Astrocyte (in vitro differentiated cells and primary cell): Measurements from ENCODE around the gene TMEM92. TPM values are rescaled to one million over a fixed set of nuclear protein-coding genes. Genes with fewer than 3 reads are reported as not detected.

Experiments
- DNase-seq: peaks from one replicate; pipeline ENCODE4 v3.0.0-alpha.2; 2010; ENCODE audit warnings: low read depth
- FAIRE-seq: peaks from 2 replicates; lab custom pipeline; 2011; peaks lifted over from hg19 to GRCh38; lab: Jason Lieb, UNC
- H2AFZ ChIP-seq: 2 replicates; pipeline ENCODE4 v1.6.0; 2012; ENCODE audit warnings: low read depth, low read length, inconsistent platforms
- H3K27ac ChIP-seq: 2 replicates; pipeline ENCODE4 v1.5.1; 2011; ENCODE audit warnings: low read depth, low read length, inconsistent platforms
- H3K27me3 ChIP-seq: 2 replicates; pipeline ENCODE4 v1.6.0; 2011; ENCODE audit warnings: low read length, inconsistent platforms; ENCODE audit not compliant: insufficient read depth
- H3K36me3 ChIP-seq: 2 replicates; pipeline ENCODE4 v1.5.1; 2011; ENCODE audit warnings: low read length, inconsistent platforms; ENCODE audit not compliant: insufficient read depth
- H3K4me1 ChIP-seq: 2 replicates; pipeline ENCODE4 v1.5.1; 2011; ENCODE audit warnings: low read length, inconsistent platforms; ENCODE audit not compliant: insufficient read depth
- H3K4me2 ChIP-seq: 2 replicates; pipeline ENCODE4 v1.6.0; 2012; ENCODE audit warnings: low read length, inconsistent platforms
- H3K4me3 ChIP-seq: 2 replicates; pipeline ENCODE4 v1.5.1; 2011; ENCODE audit warnings: low read depth, mild to moderate bottlenecking, low read length, inconsistent platforms; ENCODE audit not compliant: insufficient read depth
- H3K79me2 ChIP-seq: 2 replicates; pipeline ENCODE4 v1.6.0; 2012; ENCODE audit warnings: mild to moderate bottlenecking, low read length, inconsistent platforms; ENCODE audit not compliant: insufficient read depth
- H3K9ac ChIP-seq: 2 replicates; pipeline ENCODE4 v1.6.0; 2012; ENCODE audit warnings: mild to moderate bottlenecking, low read length, inconsistent platforms
- H3K9me3 ChIP-seq: 2 replicates; pipeline ENCODE4 v1.5.1; 2012; ENCODE audit warnings: low read depth, mild to moderate bottlenecking, low read length, inconsistent platforms; ENCODE audit not compliant: insufficient read depth
- H4K20me1 ChIP-seq: 2 replicates; pipeline ENCODE4 v1.6.0; 2012; ENCODE audit warnings: low read length, inconsistent platforms; ENCODE audit not compliant: insufficient read depth
- H3K27ac Mint-ChIP-seq: one replicate; pipeline ENCODE4 v1.8.0; 2021; ENCODE audit warnings: mild to moderate bottlenecking, mixed read lengths; ENCODE audit not compliant: unreplicated experiment
- H3K27me3 Mint-ChIP-seq: one replicate; pipeline ENCODE4 v1.8.0; 2021; ENCODE audit warnings: low read depth, mixed read lengths; ENCODE audit not compliant: unreplicated experiment
- H3K36me3 Mint-ChIP-seq: one replicate; pipeline ENCODE4 v1.8.0; 2021; ENCODE audit warnings: low read depth, mixed read lengths; ENCODE audit not compliant: unreplicated experiment
- H3K4me1 Mint-ChIP-seq: one replicate; pipeline ENCODE4 v1.8.0; 2021; ENCODE audit warnings: low read depth, mixed read lengths; ENCODE audit not compliant: unreplicated experiment
- H3K4me3 Mint-ChIP-seq: one replicate; pipeline ENCODE4 v1.8.0; 2021; ENCODE audit warnings: mild to moderate bottlenecking, moderate library complexity, mixed read lengths; ENCODE audit not compliant: unreplicated experiment
- H3K9me3 Mint-ChIP-seq: one replicate; pipeline ENCODE4 v1.8.0; 2021; ENCODE audit warnings: mild to moderate bottlenecking, mixed read lengths; ENCODE audit not compliant: unreplicated experiment
- CTCF ChIP-seq: IDR thresholded peaks from 2 replicates; pipeline ENCODE4 v1.5.1; 2011; ENCODE audit warnings: low read depth, mild to moderate bottlenecking, inconsistent platforms, low read length, moderate library complexity; ENCODE audit not compliant: insufficient read depth
- EZH2 ChIP-seq: IDR thresholded peaks from 2 replicates; pipeline ENCODE4 v1.6.1; 2012; ENCODE audit warnings: mild to moderate bottlenecking, low read length, inconsistent platforms; ENCODE audit not compliant: insufficient read depth
- total RNA-seq: library from RNA; stranded (reverse); gene quantifications from 2 replicates; pipeline ENCODE4 v1.2.1, GENCODE V29; 2021

The TMEM92 gene
- total RNA-seq, 1 donor from 2014 or later = 18.3 TPM

DNA sequence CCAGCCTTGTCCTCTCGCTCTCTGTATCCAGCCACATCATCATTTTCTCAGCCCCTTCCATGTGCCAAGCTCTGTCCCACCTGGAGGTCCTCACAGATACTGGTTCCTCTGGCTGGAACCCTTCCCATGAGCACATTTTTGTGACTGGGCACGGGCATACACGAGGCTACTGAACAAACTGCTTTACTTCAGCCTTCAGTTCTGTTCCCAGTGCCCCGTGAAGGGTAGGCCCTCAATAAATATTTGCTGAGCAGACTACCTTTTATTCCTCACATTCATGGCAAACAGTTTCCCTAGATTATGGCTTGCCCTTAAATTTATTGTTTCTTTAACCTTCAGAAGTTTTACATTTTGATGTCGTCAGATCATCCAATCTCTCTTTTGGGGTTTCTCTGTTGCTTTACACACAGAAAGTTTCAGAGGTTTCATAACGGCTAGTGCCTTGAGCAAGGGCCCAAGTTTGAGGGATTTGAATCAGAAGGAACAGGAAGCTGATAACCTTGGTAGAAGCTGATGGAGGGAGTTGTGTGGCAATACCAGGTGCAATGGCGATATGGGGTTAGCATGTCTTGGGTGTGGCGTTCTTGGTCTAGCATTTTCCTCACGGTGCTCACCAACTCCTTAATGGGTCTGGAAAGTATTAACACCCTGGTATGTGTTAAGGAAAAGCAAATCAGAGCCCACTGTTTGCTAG is 27.8 kb downstream of the TMEM92 start:
- H3K9me3 Mint-ChIP-seq = peaks cover 3% of the 10 kb centered on the region
- peaks cover 23% of the 10 kb centered on the region for H3K4me1 Mint-ChIP-seq

DNA sequence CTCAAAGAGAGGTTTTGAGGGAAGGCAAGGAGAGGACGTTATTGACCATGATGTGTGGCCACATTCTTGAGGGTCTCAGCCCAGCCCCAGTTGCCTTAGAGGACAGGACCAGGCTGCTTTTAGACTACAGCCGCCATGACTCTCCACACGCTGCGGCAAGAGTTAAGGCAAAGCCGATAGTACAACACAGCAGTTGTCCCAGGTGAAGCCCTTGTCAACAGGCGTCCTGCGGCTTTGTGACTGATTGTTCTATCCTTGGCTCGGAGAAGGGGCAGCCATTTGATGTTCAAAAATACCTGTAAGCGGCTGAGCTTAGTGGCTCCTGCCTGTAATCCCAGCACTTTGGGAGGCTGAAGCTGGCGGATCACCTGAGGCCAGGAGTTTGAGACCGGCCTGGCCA is 28.8 kb downstream of the TMEM92 start:
- FAIRE-seq (no peak), DNase-seq (no peak)
- H3K27me3 Mint-ChIP-seq = peaks cover 7% of the 10 kb centered on the region
- TF ChIP-seq CTCF = no peak
- no peak for TF ChIP-seq EZH2
- Histone ChIP-seq H3K9me3 (no peaks in the 10 kb centered on the region), H4K20me1 (no peaks in the 10 kb centered on the region), H3K9ac (no peak overlapping the region), H3K36me3 (no peaks in the 10 kb centered on the region), H3K79me2 (no peaks in the 10 kb centered on the region), H2AFZ (no peak overlapping the region), H3K4me1 (peaks cover 12% of the 10 kb centered on the region), H3K27ac (no peak overlapping the region), H3K27me3 (peaks cover 3% of the 10 kb centered on the region), H3K4me2 (no peak overlapping the region), H3K4me3 (no peak overlapping the region)
- peaks cover 3% of the 10 kb centered on the region for H3K9me3 Mint-ChIP-seq
- peaks cover 23% of the 10 kb centered on the region for H3K4me1 Mint-ChIP-seq
- no peak overlapping the region for H3K27ac Mint-ChIP-seq
- H3K4me3 Mint-ChIP-seq = no peak overlapping the region
- H3K36me3 Mint-ChIP-seq = no peaks in the 10 kb centered on the region

More for the DNA sequence above, 27.8 kb downstream of the TMEM92 start:
- no peaks in the 10 kb centered on the region for H3K36me3 ChIP-seq
- H3K27me3 ChIP-seq = peaks cover 3% of the 10 kb centered on the region
- H3K4me3 ChIP-seq = no peak overlapping the region
- Mint-ChIP-seq H3K27ac (no peak overlapping the region), H3K27me3 (peaks cover 7% of the 10 kb centered on the region), H3K36me3 (no peaks in the 10 kb centered on the region), H3K4me3 (no peak overlapping the region)
- no peak overlapping the region for H3K9ac ChIP-seq
- H3K4me2 ChIP-seq = no peak overlapping the region
- peaks cover 12% of the 10 kb centered on the region for H3K4me1 ChIP-seq
- TF ChIP-seq EZH2 = no peak
- no peak for TF ChIP-seq CTCF
- no peaks in the 10 kb centered on the region for H3K9me3 ChIP-seq
- H3K79me2 ChIP-seq = no peaks in the 10 kb centered on the region
- H2AFZ ChIP-seq = no peak overlapping the region
- DNase-seq = no peak
- no peaks in the 10 kb centered on the region for H4K20me1 ChIP-seq
- no peak for FAIRE-seq
- H3K27ac ChIP-seq = no peak overlapping the region

DNA sequence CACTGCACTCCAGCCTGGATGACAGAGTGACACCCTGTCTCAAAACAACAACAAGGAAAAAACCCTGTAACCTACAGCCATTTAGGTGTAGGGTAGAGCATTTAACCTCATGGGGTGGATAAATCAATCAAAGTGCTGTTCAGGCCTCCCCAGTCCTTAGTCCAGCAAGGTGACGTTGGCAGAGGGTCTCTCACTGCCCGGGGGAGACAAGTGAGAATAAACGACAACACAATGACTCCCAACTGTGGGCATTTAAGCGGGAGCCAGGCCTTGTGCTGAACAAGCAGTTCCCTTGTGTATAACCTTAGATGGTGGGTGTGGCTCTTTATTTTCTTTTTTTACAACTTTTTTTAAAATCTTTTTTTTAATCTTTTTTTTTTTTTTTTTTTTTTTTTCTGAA is 29.3 kb downstream of the TMEM92 start:
- Histone ChIP-seq H4K20me1 (no peaks in the 10 kb centered on the region), H3K4me2 (no peak overlapping the region), H3K27ac (no peak overlapping the region), H3K36me3 (no peaks in the 10 kb centered on the region), H3K79me2 (no peaks in the 10 kb centered on the region), H2AFZ (no peak overlapping the region), H3K9ac (no peak overlapping the region), H3K27me3 (peaks cover 3% of the 10 kb centered on the region), H3K4me3 (no peak overlapping the region), H3K4me1 (peaks cover 12% of the 10 kb centered on the region), H3K9me3 (no peaks in the 10 kb centered on the region)
- Mint-ChIP-seq H3K27me3 (peaks cover 10% of the 10 kb centered on the region), H3K4me1 (peaks cover 23% of the 10 kb centered on the region), H3K27ac (no peak overlapping the region), H3K36me3 (no peaks in the 10 kb centered on the region), H3K4me3 (no peak overlapping the region), H3K9me3 (peaks cover 3% of the 10 kb centered on the region)
- TF ChIP-seq CTCF = no peak
- TF ChIP-seq EZH2 = no peak
- FAIRE-seq = no peak
- DNase-seq = no peak
